ENCODE data around the gene C1orf56. TPM values are rescaled to one million over a fixed set of nuclear protein-coding genes. Genes with fewer than 3 reads are reported as not detected.

C1orf56 gene
- total RNA-seq (2014; rRNA removed; shearing (Covaris generic)) = 1.8 and 2.0 TPM in 2 replicates

- Histone ChIP-seq H3K9me3 (replicated peaks) (no peaks in the 10 kb centered on the region), H3K27me3 (no peaks in the 10 kb centered on the region), H3K36me3 (peaks cover 24% of the 10 kb centered on the region), H3K27ac (peak within 1 kb of the TSS; percentile 68), H3K4me3 (peak within 1 kb of the TSS; percentile 74), H3K4me1 (no peaks in the 10 kb centered on the region)
- peak; percentile 70 to 74 for DNase-seq
Observed at GRCh38 chr1:151047591-151047924, at the start of gene C1orf56. C1orf56 (plus strand) TSS chr1:151047751; CDS start chr1:151047848, 97 bp downstream.

- no peaks in the 10 kb centered on the region for H3K27me3 ChIP-seq
- peaks cover 14% of the 10 kb centered on the region for H3K4me1 ChIP-seq
- H3K4me3 ChIP-seq = no peak overlapping the region
- H3K27ac ChIP-seq = no peak overlapping the region
- no peaks in the 10 kb centered on the region for H3K9me3 ChIP-seq (replicated peaks)
- H3K36me3 ChIP-seq = no peaks in the 10 kb centered on the region
- no peak for DNase-seq
Observed at GRCh38 chr1:150997949-150998348, 49.6 kb upstream of the C1orf56 start.

- Histone ChIP-seq H3K27ac (peak overlapping the region; percentile 51), H3K4me1 (peaks cover 14% of the 10 kb centered on the region), H3K9me3 (replicated peaks) (no peaks in the 10 kb centered on the region), H3K4me3 (peak overlapping the region; percentile 22), H3K27me3 (no peaks in the 10 kb centered on the region), H3K36me3 (no peaks in the 10 kb centered on the region)
- DNase-seq = peak; percentile 79 to 85
Observed at GRCh38 chr1:150999051-150999674, 48.4 kb upstream of the C1orf56 start.

- DNase-seq = no peak
- Histone ChIP-seq H3K27ac (no peak overlapping the region; the same call in 1 of the 2 replicates), H3K9me3 (replicated peaks) (no peaks in the 10 kb centered on the region), H3K27me3 (no peaks in the 10 kb centered on the region), H3K4me1 (peaks cover 14% of the 10 kb centered on the region), H3K36me3 (no peaks in the 10 kb centered on the region), H3K4me3 (no peak overlapping the region)
Observed at GRCh38 chr1:150999926-151000325, 47.6 kb upstream of the C1orf56 start.

GRCh38 chr1:151000408-151000807, 47.1 kb upstream of the C1orf56 start:
- Histone ChIP-seq H3K27ac (no peak overlapping the region), H3K27me3 (no peaks in the 10 kb centered on the region), H3K4me3 (no peak overlapping the region), H3K36me3 (no peaks in the 10 kb centered on the region), H3K4me1 (peaks cover 14% of the 10 kb centered on the region), H3K9me3 (replicated peaks) (no peaks in the 10 kb centered on the region)
- no peak for DNase-seq

- no peak for DNase-seq
- H3K4me3 ChIP-seq = no peak overlapping the region
- no peak overlapping the region for H3K27ac ChIP-seq
- no peaks in the 10 kb centered on the region for H3K9me3 ChIP-seq (replicated peaks)
- peaks cover 17% of the 10 kb centered on the region for H3K4me1 ChIP-seq
- H3K27me3 ChIP-seq = no peaks in the 10 kb centered on the region
- H3K36me3 ChIP-seq = no peaks in the 10 kb centered on the region
Observed at GRCh38 chr1:151001602-151002001, 45.9 kb upstream of the C1orf56 start.

GRCh38 chr1:151002051-151002450, 45.5 kb upstream of the C1orf56 start:
- no peaks in the 10 kb centered on the region for H3K9me3 ChIP-seq (replicated peaks)
- no peak for DNase-seq
- H3K4me3 ChIP-seq = no peak overlapping the region
- no peaks in the 10 kb centered on the region for H3K36me3 ChIP-seq
- no peak overlapping the region for H3K27ac ChIP-seq
- peaks cover 17% of the 10 kb centered on the region for H3K4me1 ChIP-seq
- H3K27me3 ChIP-seq = no peaks in the 10 kb centered on the region

GRCh38 chr1:151002611-151003010, 44.9 kb upstream of the C1orf56 start:
- DNase-seq = no peak
- Histone ChIP-seq H3K4me3 (no peak overlapping the region), H3K9me3 (replicated peaks) (no peaks in the 10 kb centered on the region), H3K27me3 (no peaks in the 10 kb centered on the region), H3K27ac (no peak overlapping the region), H3K36me3 (no peaks in the 10 kb centered on the region), H3K4me1 (peaks cover 17% of the 10 kb centered on the region)

- no peak overlapping the region for H3K27ac ChIP-seq
- no peaks in the 10 kb centered on the region for H3K36me3 ChIP-seq
- H3K9me3 ChIP-seq (replicated peaks) = no peaks in the 10 kb centered on the region
- no peak for DNase-seq
- H3K4me1 ChIP-seq = peaks cover 17% of the 10 kb centered on the region
- no peaks in the 10 kb centered on the region for H3K27me3 ChIP-seq
- H3K4me3 ChIP-seq = no peak overlapping the region
Observed at GRCh38 chr1:151003180-151003579, 44.4 kb upstream of the C1orf56 start.

GRCh38 chr1:151005729-151006319, 41.7 kb upstream of the C1orf56 start:
- Histone ChIP-seq H3K27me3 (no peaks in the 10 kb centered on the region), H3K36me3 (no peaks in the 10 kb centered on the region), H3K9me3 (replicated peaks) (no peaks in the 10 kb centered on the region), H3K4me1 (peaks cover 3% of the 10 kb centered on the region; the same call in 1 of the 2 replicates), H3K4me3 (peak overlapping the region; percentile 52), H3K27ac (no peak overlapping the region)
- no peak for DNase-seq

- Histone ChIP-seq H3K9me3 (replicated peaks) (no peaks in the 10 kb centered on the region), H3K4me1 (peaks cover 3% of the 10 kb centered on the region; the same call in 1 of the 2 replicates), H3K27me3 (no peaks in the 10 kb centered on the region), H3K27ac (peak within 1 kb of the TSS; percentile 9; the same call in 1 of the 2 replicates), H3K36me3 (no peaks in the 10 kb centered on the region), H3K4me3 (peak within 1 kb of the TSS; percentile 76)
- DNase-seq = peak; percentile 78 to 86
Observed at GRCh38 chr1:151006327-151007052, 41.1 kb upstream of the C1orf56 start, which contains the start of gene MINDY1. MINDY1 (minus strand) TSS chr1:151006902; CDS start chr1:151002617, 4,285 bp downstream.

- Histone ChIP-seq H3K27me3 (no peaks in the 10 kb centered on the region), H3K4me1 (peaks cover 3% of the 10 kb centered on the region; the same call in 1 of the 2 replicates), H3K36me3 (no peaks in the 10 kb centered on the region), H3K9me3 (replicated peaks) (no peaks in the 10 kb centered on the region), H3K4me3 (peak overlapping the region; percentile 76), H3K27ac (no peak overlapping the region)
- DNase-seq = no peak
Observed at GRCh38 chr1:151007853-151008243, 39.7 kb upstream of the C1orf56 start.

GRCh38 chr1:151008244-151009205, 39.0 kb upstream of the C1orf56 start, which contains the start of gene PRUNE1:
PRUNE1 (plus strand) TSS chr1:151008449; CDS start chr1:151008633, 184 bp downstream.
- H3K4me3 ChIP-seq = peak within 1 kb of the TSS; percentile 76
- peak; percentile 95 for DNase-seq
- H3K4me1 ChIP-seq = peaks cover 3% of the 10 kb centered on the region; the same call in 1 of the 2 replicates
- H3K36me3 ChIP-seq = no peaks in the 10 kb centered on the region
- peak within 1 kb of the TSS; percentile 6; the same call in 1 of the 2 replicates for H3K27ac ChIP-seq
- H3K27me3 ChIP-seq = no peaks in the 10 kb centered on the region
- no peaks in the 10 kb centered on the region for H3K9me3 ChIP-seq (replicated peaks)

GRCh38 chr1:151009206-151009587, 38.4 kb upstream of the C1orf56 start:
- H3K9me3 ChIP-seq (replicated peaks) = no peaks in the 10 kb centered on the region
- no peaks in the 10 kb centered on the region for H3K36me3 ChIP-seq
- no peak overlapping the region for H3K27ac ChIP-seq
- H3K4me1 ChIP-seq = peaks cover 3% of the 10 kb centered on the region; the same call in 1 of the 2 replicates
- no peaks in the 10 kb centered on the region for H3K27me3 ChIP-seq
- H3K4me3 ChIP-seq = peak overlapping the region; percentile 76
- no peak for DNase-seq
